H9 (cell line): ENCODE measurements around the gene THSD7B. TPM values are rescaled to one million over a fixed set of nuclear protein-coding genes. Genes with fewer than 3 reads are reported as not detected.

Source experiments
- DNase-seq: peaks from one replicate; pipeline ENCODE4 v3.0.0-alpha.2; 2017
- H2AFZ ChIP-seq: one replicate; pipeline ENCODE4 v1.6.1; 2013; ENCODE audit warnings: mild to moderate bottlenecking, low read length, control low read depth, moderate library complexity
- H2AK5ac ChIP-seq: 2 replicates; pipeline ENCODE4 v1.6.1; 2013; ENCODE audit warnings: low read length, control low read depth, mixed read lengths; ENCODE audit not compliant: insufficient read length
- H2BK120ac ChIP-seq: one replicate; pipeline ENCODE4 v1.6.1; 2013; ENCODE audit warnings: low read depth, mild to moderate bottlenecking, low read length, control low read depth, inconsistent platforms; ENCODE audit not compliant: poor library complexity, severe bottlenecking
- H2BK12ac ChIP-seq: 2 replicates; pipeline ENCODE4 v1.6.1; 2013; ENCODE audit warnings: low read length, control low read depth, mixed read lengths, low read depth; ENCODE audit not compliant: insufficient read length
- H2BK15ac ChIP-seq: 2 replicates; pipeline ENCODE4 v1.6.1; 2013; ENCODE audit warnings: low read depth, low read length, control low read depth
- H2BK20ac ChIP-seq: one replicate; pipeline ENCODE4 v1.6.1; 2013; ENCODE audit warnings: low read depth, mild to moderate bottlenecking, low read length, control low read depth, inconsistent platforms; ENCODE audit not compliant: poor library complexity, severe bottlenecking
- H2BK5ac ChIP-seq: 2 replicates; pipeline ENCODE4 v1.6.1; 2013; ENCODE audit warnings: low read length, control low read depth, mixed read lengths; ENCODE audit not compliant: insufficient read length
- H3K14ac ChIP-seq: 2 replicates; pipeline ENCODE4 v1.6.1; 2013; ENCODE audit warnings: low read length, control low read depth; ENCODE audit not compliant: insufficient read depth
- H3K18ac ChIP-seq: 2 replicates; pipeline ENCODE4 v1.6.1; 2013; ENCODE audit warnings: low read depth, mild to moderate bottlenecking, mixed read lengths, low read length, control low read depth; ENCODE audit not compliant: insufficient read length
- H3K23ac ChIP-seq: 2 replicates; pipeline ENCODE4 v1.6.1; 2013; ENCODE audit warnings: low read length, control low read depth, mixed read lengths, low read depth; ENCODE audit not compliant: insufficient read length
- H3K23me2 ChIP-seq: 2 replicates; pipeline ENCODE4 v1.6.1; 2013; ENCODE audit warnings: low read depth, mild to moderate bottlenecking, mixed read lengths, low read length, control low read depth; ENCODE audit not compliant: insufficient read length, poor library complexity, severe bottlenecking
- H3K27ac ChIP-seq: 2 replicates; pipeline ENCODE4 v1.5.1; 2013; ENCODE audit warnings: low read length, control low read depth, mixed read lengths, low read depth; ENCODE audit not compliant: insufficient read length
- H3K27me3 ChIP-seq: 2 replicates; pipeline ENCODE4 v1.6.1; 2013; ENCODE audit warnings: low read length, control low read depth, inconsistent platforms; ENCODE audit not compliant: insufficient read depth
- H3K4ac ChIP-seq: 2 replicates; pipeline ENCODE4 v1.6.1; 2013; ENCODE audit warnings: low read depth, mild to moderate bottlenecking, control low read depth, inconsistent platforms, low read length, moderate library complexity
- H3K4me1 ChIP-seq: 2 replicates; pipeline ENCODE4 v1.6.1; 2013; ENCODE audit warnings: low read length, control low read depth, inconsistent platforms; ENCODE audit not compliant: insufficient read depth
- H3K4me2 ChIP-seq: 2 replicates; pipeline ENCODE4 v1.6.1; 2013; ENCODE audit warnings: low read length, control low read depth, mixed read lengths; ENCODE audit not compliant: insufficient read length, insufficient read depth
- H3K56ac ChIP-seq: 2 replicates; pipeline ENCODE4 v1.6.1; 2013; ENCODE audit warnings: low read depth, mild to moderate bottlenecking, mixed read lengths, low read length, control low read depth; ENCODE audit not compliant: insufficient read length
- H3K79me1 ChIP-seq: 2 replicates; pipeline ENCODE4 v1.6.1; 2013; ENCODE audit warnings: low read depth, mild to moderate bottlenecking, moderate library complexity, low read length, control low read depth, inconsistent platforms; ENCODE audit not compliant: insufficient read depth, poor library complexity, severe bottlenecking
- H3K79me2 ChIP-seq: 2 replicates; pipeline ENCODE4 v1.6.1; 2013; ENCODE audit warnings: low read length, control low read depth, inconsistent platforms; ENCODE audit not compliant: insufficient read depth
- H3K9ac ChIP-seq: 2 replicates; pipeline ENCODE4 v1.6.1; 2013; ENCODE audit warnings: low read length, control low read depth, mixed read lengths; ENCODE audit not compliant: insufficient read length; ENCODE audit errors: extremely low read depth
- H3K9me3 ChIP-seq: one replicate; pipeline ENCODE4 v1.6.1; 2013; ENCODE audit warnings: low read depth, low read length, inconsistent platforms; ENCODE audit not compliant: control insufficient read depth
- H3T11ph ChIP-seq: one replicate; pipeline ENCODE4 v1.6.1; 2013; ENCODE audit warnings: mild to moderate bottlenecking, low read length, control low read depth, inconsistent platforms
- H4K20me1 ChIP-seq: one replicate; pipeline ENCODE4 v1.6.1; 2013; ENCODE audit not compliant: control insufficient read depth, insufficient read length, insufficient read depth
- H4K5ac ChIP-seq: 2 replicates; pipeline ENCODE4 v1.6.1; 2013; ENCODE audit warnings: low read depth, mild to moderate bottlenecking, mixed read lengths, low read length, control low read depth; ENCODE audit not compliant: insufficient read length
- H4K8ac ChIP-seq: replicated peaks from 2 replicates; pipeline ENCODE4 v1.6.1; 2013; ENCODE audit warnings: low read length, control low read depth, mixed read lengths, low read depth; ENCODE audit not compliant: insufficient read length
- H4K91ac ChIP-seq: 2 replicates; pipeline ENCODE4 v1.6.1; 2013; ENCODE audit warnings: low read depth, mild to moderate bottlenecking, moderate library complexity, mixed read lengths, low read length, control low read depth; ENCODE audit not compliant: insufficient read length
- H3K27ac Mint-ChIP-seq, 3 experiments: 2 replicates in 2 of 3; 3 replicates in 1 of 3; pipeline ENCODE4 v1.8.0; 2020 to 2021; ENCODE audit warnings: mixed read lengths in 3 of 3, mild to moderate bottlenecking in 1 of 3, moderate library complexity in 1 of 3
- H3K27me3 Mint-ChIP-seq: 2 replicates; pipeline ENCODE4 v1.8.0; 2021; ENCODE audit warnings: low read depth, mild to moderate bottlenecking, moderate library complexity, mixed read lengths
- H3K36me3 Mint-ChIP-seq, 3 experiments: 2 replicates in 2 of 3; 3 replicates in 1 of 3; pipeline ENCODE4 v1.8.0; 2020 to 2021; ENCODE audit warnings: low read depth in 3 of 3, mixed read lengths in 3 of 3; ENCODE audit not compliant: insufficient read depth in 1 of 3
- H3K4me1 Mint-ChIP-seq, 2 experiments: 2 replicates each; pipeline ENCODE4 v1.8.0; 2020; ENCODE audit warnings: mixed read lengths in 2 of 2
- H3K4me3 Mint-ChIP-seq, 2 experiments: 2 replicates in 1 of 2; 3 replicates in 1 of 2; pipeline ENCODE4 v1.8.0; 2020 to 2021; ENCODE audit warnings: mild to moderate bottlenecking in 2 of 2, mixed read lengths in 2 of 2, moderate library complexity in 1 of 2
- H3K9me3 Mint-ChIP-seq, 2 experiments: 2 replicates in 1 of 2; 3 replicates in 1 of 2; pipeline ENCODE4 v1.8.0; 2020; ENCODE audit warnings: mild to moderate bottlenecking in 2 of 2, mixed read lengths in 2 of 2, moderate library complexity in 1 of 2
- CTCF ChIP-seq: fragments of 200-600 bp; sonication (generic); conservative IDR thresholded peaks from 3 replicates; pipeline ENCODE4 v1.8.0; 2021; ENCODE audit warnings: antibody characterized with exemption, mild to moderate bottlenecking
- WGBS: extraction: QIAGEN DNeasy Blood & Tissue Kit; methylation state at CpG from one replicate; pipeline ENCODE4 v1.1.7; 2013; ENCODE audit warnings: missing lambda C conversion rate, low lambda C conversion rate, mixed read lengths; ENCODE audit not compliant: insufficient read length; ENCODE audit errors: extremely low coverage; 5-methylcytosine and 5-hydroxymethylcytosine counted together
- total RNA-seq: library from RNA; stranded (reverse); gene quantifications from 2 replicates; pipeline ENCODE4 v1.2.1, GENCODE V29; 2021

The THSD7B gene
- total RNA-seq, 1 experiment from 2014 or later: 0.85 TPM

- H3K56ac ChIP-seq: no peak overlapping the region
- H2BK12ac ChIP-seq: no peak overlapping the region
- TF ChIP-seq CTCF: peak; percentile 34; the same call in 2 of the 3 replicates
- no peaks in the 10 kb centered on the region for H4K20me1 ChIP-seq
- H2BK20ac ChIP-seq: no peak overlapping the region
- no peaks in the 10 kb centered on the region for H3K27me3 ChIP-seq
- H3K79me1 ChIP-seq: no peaks in the 10 kb centered on the region
- no peak overlapping the region for H4K91ac ChIP-seq
- H2AFZ ChIP-seq: no peak overlapping the region
- no peak overlapping the region for H2BK15ac ChIP-seq
- no peak overlapping the region for H3T11ph ChIP-seq
- H3K9me3 ChIP-seq: no peaks in the 10 kb centered on the region
- Mint-ChIP-seq H3K36me3 (no peaks in the 10 kb centered on the region; a peak in 1 of 7 replicates), H3K4me1 (no peaks in the 10 kb centered on the region), H3K9me3 (peaks cover 0 to 4% of the 10 kb centered on the region in 2 experiments; a peak in 2 of 5 replicates), H3K27me3 (no peaks in the 10 kb centered on the region; the same call in 1 of the 2 replicates), H3K27ac (no peak overlapping the region), H3K4me3 (no peak overlapping the region)
- no peak overlapping the region for H3K14ac ChIP-seq
- no peaks in the 10 kb centered on the region for H3K79me2 ChIP-seq
- no peak overlapping the region for H3K4ac ChIP-seq
- H4K8ac ChIP-seq: no peak overlapping the region
- WGBS: no CpG with 5 or more reads among the region's 1 CpG
- H2BK120ac ChIP-seq: no peak overlapping the region
- H3K4me1 ChIP-seq: no peaks in the 10 kb centered on the region
- H3K27ac ChIP-seq: no peak overlapping the region
- no peak for DNase-seq
- H2BK5ac ChIP-seq: no peak overlapping the region
- H3K9ac ChIP-seq: no peak overlapping the region
- H2AK5ac ChIP-seq: no peak overlapping the region
- no peak overlapping the region for H3K23ac ChIP-seq
- no peak overlapping the region for H3K18ac ChIP-seq
- no peak overlapping the region for H3K4me2 ChIP-seq
- H4K5ac ChIP-seq: no peak overlapping the region
- H3K23me2 ChIP-seq: no peaks in the 10 kb centered on the region
These were observed 169.8 kb downstream of the THSD7B start for GRCh38 chr2:136935119-136935518.
